ENCODE data around the gene NCOR1.
"Not testable (repeated sequence)": the region's sequence is repeated elsewhere in the genome, so short reads cannot be mapped to it uniquely, and the experiment has no call there.

NCOR1 gene

GRCh38 chr17:16145319-16145890 is 69.9 kb downstream of the NCOR1 start:
- not testable (repeated sequence) for DNase-seq

GRCh38 chr17:16141685-16142084 is 73.6 kb downstream of the NCOR1 start:
- no peak for DNase-seq

GRCh38 chr17:16140854-16141253 is 74.5 kb downstream of the NCOR1 start:
- DNase-seq = no peak

GRCh38 chr17:16135461-16135860 is 79.9 kb downstream of the NCOR1 start:
- no peak for DNase-seq

GRCh38 chr17:16131593-16131992 is 83.7 kb downstream of the NCOR1 start:
- DNase-seq = no peak

- no peak for DNase-seq
Observed at GRCh38 chr17:16129441-16130205, 85.7 kb downstream of the NCOR1 start.

GRCh38 chr17:16123531-16123930 is 91.8 kb downstream of the NCOR1 start:
- no peak for DNase-seq

GRCh38 chr17:16122697-16123434 is 92.5 kb downstream of the NCOR1 start:
- no peak for DNase-seq

GRCh38 chr17:16121915-16122314 is 93.4 kb downstream of the NCOR1 start:
- no peak for DNase-seq

- no peak for DNase-seq
Observed at GRCh38 chr17:16120937-16121336, 94.4 kb downstream of the NCOR1 start.

- DNase-seq = no peak
Observed at GRCh38 chr17:16117149-16117548, 98.2 kb downstream of the NCOR1 start.

GRCh38 chr17:16115077-16115698 is 100.1 kb downstream of the NCOR1 start:
- not testable (repeated sequence) for DNase-seq

- DNase-seq = no peak
Observed at GRCh38 chr17:16108871-16109270, 106.5 kb downstream of the NCOR1 start.

- DNase-seq = no peak
Observed at GRCh38 chr17:16108386-16108785, 106.9 kb downstream of the NCOR1 start.

GRCh38 chr17:16107165-16107770 is 108.1 kb downstream of the NCOR1 start:
- DNase-seq = no peak

GRCh38 chr17:16106161-16106891 is 109.0 kb downstream of the NCOR1 start:
- DNase-seq = no peak

GRCh38 chr17:16104189-16104588 is 111.1 kb downstream of the NCOR1 start:
- no peak for DNase-seq

- DNase-seq = no peak
Observed at GRCh38 chr17:16101440-16101839, 113.9 kb downstream of the NCOR1 start.

- no peak for DNase-seq
Observed at GRCh38 chr17:16100737-16101400, 114.5 kb downstream of the NCOR1 start.

GRCh38 chr17:16091773-16092172 is 123.6 kb downstream of the NCOR1 start:
- no peak for DNase-seq

- DNase-seq = peak; percentile 16
Observed at GRCh38 chr17:16086957-16087356, 128.4 kb downstream of the NCOR1 start.
